GM10248 (cell line): ENCODE data around the gene SH3PXD2A.

Experiments
- CTCF ChIA-PET: fragments of 300-600 bp; sonication (Branson Sonifier 250); formaldehyde crosslinking; extraction: SDS; loops from one replicate; lab custom pipeline; 2021; ENCODE audit warnings: antibody characterized with exemption; lab: Yijun Ruan, JAX
- POLR2A ChIA-PET: fragments of 350-650 bp; sonication (Branson Sonifier 250); formaldehyde crosslinking; extraction: SDS; loops from one replicate; lab custom pipeline; 2020; ENCODE audit warnings: antibody characterized with exemption; lab: Yijun Ruan, JAX
- DNase-seq: peaks from one replicate; pipeline ENCODE4 v3.0.0; 2012; ENCODE audit errors: extremely low spot score
- CTCF ChIP-seq: IDR thresholded peaks from 2 replicates; pipeline ENCODE4 v1.5.1; 2012; ENCODE audit warnings: mild to moderate bottlenecking, low read depth; ENCODE audit errors: extremely low read depth, missing control alignments, control extremely low read depth

The SH3PXD2A gene

GRCh38 chr10:103563231-103564115 is 291.9 kb downstream of the SH3PXD2A start:
- ChIA-PET POLR2A (no interaction called here), CTCF (interaction anchor here (0.7 to 4.2 kb wide), 26 partner anchors 7 to 452 kb away, joined by 3 to 26 read pairs (median 4); partner anchors contain the start of gene CALHM3)
- no peak for TF ChIP-seq CTCF
- no peak for DNase-seq

GRCh38 chr10:103562383-103562782 is 293.0 kb downstream of the SH3PXD2A start:
- no peak for TF ChIP-seq CTCF
- ChIA-PET CTCF (interaction anchor here (2.4 to 4.2 kb wide), 2 partner anchors 12 to 16 kb away, joined by 14 to 26 read pairs; no protein-coding TSS in a partner anchor), POLR2A (no interaction called here)
- no peak for DNase-seq

GRCh38 chr10:103560886-103561285 is 294.5 kb downstream of the SH3PXD2A start:
- ChIA-PET POLR2A (no interaction called here), CTCF (interaction anchor here (1.0 to 2.0 kb wide), 3 partner anchors 14 to 32 kb away, joined by 3 to 4 read pairs (median 3); no protein-coding TSS in a partner anchor)

GRCh38 chr10:103559776-103560175 is 295.6 kb downstream of the SH3PXD2A start:
- ChIA-PET POLR2A (interaction anchor here (0.6 kb wide), 1 partner anchor 404 kb away, joined by 3 read pairs; no protein-coding TSS in a partner anchor), CTCF (interaction anchor here (1.1 to 2.0 kb wide), 2 partner anchors 17 to 33 kb away, joined by 3 to 4 read pairs; no protein-coding TSS in a partner anchor)
- no peak for TF ChIP-seq CTCF
- no peak for DNase-seq

More at GRCh38 chr10:103560886-103561285, 294.5 kb downstream of the SH3PXD2A start:
- TF ChIP-seq CTCF: no peak
- no peak for DNase-seq

GRCh38 chr10:103558911-103559310 is 296.5 kb downstream of the SH3PXD2A start:
- ChIA-PET POLR2A (no interaction called here), CTCF (no interaction called here)
- no peak for TF ChIP-seq CTCF
- no peak for DNase-seq

GRCh38 chr10:103557455-103557854 is 297.9 kb downstream of the SH3PXD2A start:
- ChIA-PET CTCF (no interaction called here), POLR2A (no interaction called here)

More at GRCh38 chr10:103557455-103557854, 297.9 kb downstream of the SH3PXD2A start:
- DNase-seq: no peak
- no peak for TF ChIP-seq CTCF
